ENCODE data around the gene TPST1. TPM values are rescaled to one million over a fixed set of nuclear protein-coding genes. Genes with fewer than 3 reads are reported as not detected.

TPST1 gene
- total RNA-seq, 1 donor from 2014 or later: 34.0 TPM

- DNase-seq: no peak
These were observed 34.3 kb downstream of the TPST1 start for GRCh38 chr7:66239467-66239856.

- no peak for DNase-seq
These were observed 39.9 kb downstream of the TPST1 start for GRCh38 chr7:66245008-66245407.

GRCh38 chr7:66246554-66247171, 41.5 kb downstream of the TPST1 start:
- no peak for DNase-seq

GRCh38 chr7:66247380-66248078, 42.4 kb downstream of the TPST1 start:
- no peak for DNase-seq

- no peak for DNase-seq
These were observed 45.6 kb downstream of the TPST1 start for GRCh38 chr7:66250711-66251110.

- no peak for DNase-seq
These were observed 50.5 kb downstream of the TPST1 start for GRCh38 chr7:66255534-66256100.

GRCh38 chr7:66256281-66256680, 51.1 kb downstream of the TPST1 start:
- DNase-seq: no peak

GRCh38 chr7:66257481-66257880, 52.3 kb downstream of the TPST1 start:
- no peak for DNase-seq

- DNase-seq: no peak
These were observed 53.3 kb downstream of the TPST1 start for GRCh38 chr7:66258409-66258808.

GRCh38 chr7:66261941-66262340, 56.8 kb downstream of the TPST1 start:
- no peak for DNase-seq

- DNase-seq: no peak
These were observed 58.8 kb downstream of the TPST1 start for GRCh38 chr7:66263936-66264335.

- peak; percentile 5 for DNase-seq
These were observed 60.4 kb downstream of the TPST1 start for GRCh38 chr7:66265566-66265965.

GRCh38 chr7:66267249-66267648, 62.1 kb downstream of the TPST1 start:
- DNase-seq: no peak

GRCh38 chr7:66269978-66270377, 64.8 kb downstream of the TPST1 start:
- DNase-seq: no peak

- no peak for DNase-seq
These were observed 67.2 kb downstream of the TPST1 start for GRCh38 chr7:66272321-66272720.

- no peak for DNase-seq
These were observed 71.2 kb downstream of the TPST1 start for GRCh38 chr7:66276363-66276762.

- no peak for DNase-seq
These were observed 72.4 kb downstream of the TPST1 start for GRCh38 chr7:66277492-66277891.

GRCh38 chr7:66279912-66280311, 74.8 kb downstream of the TPST1 start:
- no peak for DNase-seq

GRCh38 chr7:66281678-66282590, 76.8 kb downstream of the TPST1 start:
- DNase-seq: peak; percentile 8

GRCh38 chr7:66282591-66282935, 77.4 kb downstream of the TPST1 start:
- no peak for DNase-seq

- DNase-seq: no peak
These were observed 78.1 kb downstream of the TPST1 start for GRCh38 chr7:66283003-66283920.
